ENCODE data around the gene BLACAT1. TPM values are rescaled to one million over a fixed set of nuclear protein-coding genes. Genes with fewer than 3 reads are reported as not detected.
"Not testable (repeated sequence)": the region's sequence is repeated elsewhere in the genome, so short reads cannot be mapped to it uniquely, and the experiment has no call there.

Gene BLACAT1
- total RNA-seq, 1 donor from 2014 or later, result not detected

DNA sequence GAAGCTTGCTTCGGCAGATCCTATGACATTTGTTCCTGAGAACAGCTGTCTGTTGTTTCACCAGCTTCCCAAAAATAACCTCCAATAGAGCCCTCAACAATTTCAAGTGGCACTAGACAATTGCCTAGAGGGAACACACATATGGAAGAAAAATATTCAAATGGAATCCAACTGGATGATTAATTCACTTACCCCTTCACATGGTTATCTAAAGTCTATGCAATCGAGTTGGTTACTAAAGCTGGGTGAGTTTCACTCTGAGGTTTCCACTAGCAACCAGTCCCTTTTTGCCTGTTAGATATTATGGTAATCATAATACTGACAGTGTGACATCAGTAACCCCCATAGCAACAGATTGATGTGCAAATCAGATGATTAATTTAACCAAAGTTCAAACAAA, 34.0 kb downstream of the BLACAT1 start, which contains the start of gene LEMD1:
Gene LEMD1, minus strand, starts transcription at position 259 of the 400 bp plus-strand sequence. CDS start 1,520 bp downstream, outside the sequence.
- DNase-seq (ENCODE audit: low spot score), result no peak

DNA sequence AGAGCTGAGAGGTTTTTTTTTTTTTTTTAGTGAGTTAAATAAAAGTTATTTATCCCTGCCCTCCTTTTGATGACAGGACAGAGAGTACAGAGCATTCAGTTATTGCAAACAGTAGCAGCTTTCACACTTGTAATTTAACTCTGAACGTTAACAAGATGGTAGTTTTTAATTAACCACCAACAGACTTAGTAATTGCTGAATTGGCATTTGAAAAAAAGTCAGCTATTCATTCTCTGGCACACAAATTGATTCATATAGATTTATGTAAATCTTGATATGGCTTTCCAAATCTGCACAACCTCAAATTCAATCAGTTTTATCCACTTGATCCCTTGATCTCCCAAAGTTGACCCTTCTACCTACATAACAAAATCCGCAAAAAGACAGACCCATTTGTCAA, 34.9 kb downstream of the BLACAT1 start:
- no peak for DNase-seq (ENCODE audit: low spot score)

DNA sequence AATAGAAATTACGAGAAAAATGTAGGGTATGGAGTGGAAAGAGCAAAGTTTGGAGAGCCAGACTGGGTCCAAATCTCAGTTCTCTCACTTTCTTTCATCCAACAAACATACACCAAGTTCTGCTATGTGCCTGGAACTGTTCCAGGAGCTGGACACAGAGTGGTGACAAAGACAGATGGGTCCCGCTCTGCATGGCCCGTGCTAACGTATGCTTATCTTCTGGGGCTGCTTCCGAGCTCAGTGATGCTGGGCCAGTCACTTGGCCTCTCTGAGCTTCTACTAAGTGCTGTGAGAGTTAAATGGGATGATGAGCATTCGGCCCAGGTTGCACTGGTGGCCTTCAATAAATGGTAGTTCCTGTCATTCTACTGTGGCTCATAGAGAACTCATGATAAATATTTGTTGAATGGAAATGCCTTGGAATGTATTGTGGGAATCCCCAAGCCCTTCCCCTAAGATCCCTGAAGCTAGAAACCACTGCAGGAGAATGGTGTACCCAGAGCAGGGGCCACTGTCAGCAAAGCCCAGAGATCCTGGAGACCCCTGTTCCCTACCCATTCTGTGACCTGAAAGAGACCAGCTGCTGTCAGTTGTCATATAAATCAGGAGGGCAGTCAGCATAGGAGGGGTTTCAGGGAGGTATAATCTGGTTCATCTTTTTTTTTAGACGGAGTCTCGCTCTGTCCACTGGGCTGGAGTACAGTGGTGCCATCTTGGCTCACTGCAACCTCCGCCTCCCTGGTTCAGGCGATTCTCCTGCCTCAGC, 37.8 kb downstream of the BLACAT1 start:
- no peak for DNase-seq (ENCODE audit: low spot score)

DNA sequence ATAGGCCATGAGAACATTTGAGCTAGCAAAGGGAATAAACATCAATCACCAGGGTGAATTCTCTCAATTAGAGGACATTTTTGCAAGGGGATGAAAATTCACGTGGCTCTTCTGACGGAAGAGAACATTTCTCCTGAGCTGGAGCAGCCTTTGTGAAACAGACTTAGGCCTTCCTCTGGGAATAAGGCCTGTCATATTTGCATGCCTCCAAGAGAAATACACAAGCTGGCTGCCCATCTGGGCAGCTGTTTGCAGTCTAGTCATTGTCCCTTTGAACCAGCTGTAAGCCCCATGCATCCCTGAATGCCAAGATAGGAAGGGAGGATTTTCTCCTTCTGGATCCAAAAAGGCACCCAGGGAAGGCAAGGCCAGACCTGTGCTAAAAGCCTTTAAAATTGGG, 39.5 kb downstream of the BLACAT1 start:
- no peak for DNase-seq (ENCODE audit: low spot score)

DNA sequence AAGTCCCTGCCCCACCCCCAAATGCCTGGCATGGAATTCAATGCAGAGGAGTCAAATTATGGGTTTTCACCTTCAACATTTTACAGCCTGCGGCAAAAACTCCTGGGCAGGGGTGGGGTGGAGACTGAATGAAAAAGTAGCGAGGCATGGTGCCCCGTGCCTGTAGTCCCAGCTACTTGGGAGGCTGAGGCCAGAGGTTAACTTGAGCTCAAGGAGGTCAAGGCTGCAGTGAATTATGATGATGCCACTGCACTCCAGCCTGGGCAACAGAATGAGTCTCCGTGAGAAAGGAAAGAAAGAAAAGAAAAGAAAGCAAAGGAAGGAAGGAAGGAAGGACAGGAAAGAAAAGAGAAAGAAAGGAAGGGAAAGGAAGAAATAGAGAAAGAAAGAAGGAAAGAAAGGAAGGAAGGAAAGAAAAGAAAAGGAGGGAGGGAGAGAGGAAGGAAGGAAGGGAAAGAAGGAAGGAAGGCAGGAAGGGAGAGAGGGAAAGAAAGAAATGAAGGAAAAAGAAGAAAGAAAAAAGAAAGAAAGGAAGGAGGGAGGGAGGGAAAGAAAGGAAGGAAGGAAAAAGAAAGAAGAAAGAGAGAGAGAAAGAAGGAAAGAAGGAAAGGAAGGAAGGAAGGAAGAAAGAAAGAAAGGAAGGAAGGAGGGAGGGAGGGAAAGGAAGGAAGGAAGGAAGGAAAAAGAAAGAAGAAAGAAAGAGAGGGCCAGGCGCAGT, 45.1 kb downstream of the BLACAT1 start:
- DNase-seq (ENCODE audit: low spot score), result no peak

DNA sequence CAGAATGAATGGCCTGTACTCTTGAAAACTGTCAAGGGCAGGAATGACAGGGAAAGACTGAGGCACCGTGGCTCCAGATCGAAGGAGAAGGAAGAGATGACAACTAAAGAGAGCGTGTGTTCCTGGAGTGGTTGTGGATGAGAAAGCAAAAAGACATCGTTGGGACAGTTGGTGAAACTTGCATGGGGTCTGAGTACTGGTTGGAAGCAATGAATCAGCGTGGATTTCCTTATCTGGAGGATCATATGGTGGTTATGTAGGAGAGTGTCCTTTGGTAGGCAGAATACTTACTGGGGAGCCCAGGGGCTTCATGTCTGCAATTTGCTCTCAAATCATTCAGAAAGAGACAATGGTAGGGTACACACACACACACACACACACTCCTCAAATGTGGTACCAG, 47.9 kb downstream of the BLACAT1 start:
- no peak for DNase-seq (ENCODE audit: low spot score)

DNA sequence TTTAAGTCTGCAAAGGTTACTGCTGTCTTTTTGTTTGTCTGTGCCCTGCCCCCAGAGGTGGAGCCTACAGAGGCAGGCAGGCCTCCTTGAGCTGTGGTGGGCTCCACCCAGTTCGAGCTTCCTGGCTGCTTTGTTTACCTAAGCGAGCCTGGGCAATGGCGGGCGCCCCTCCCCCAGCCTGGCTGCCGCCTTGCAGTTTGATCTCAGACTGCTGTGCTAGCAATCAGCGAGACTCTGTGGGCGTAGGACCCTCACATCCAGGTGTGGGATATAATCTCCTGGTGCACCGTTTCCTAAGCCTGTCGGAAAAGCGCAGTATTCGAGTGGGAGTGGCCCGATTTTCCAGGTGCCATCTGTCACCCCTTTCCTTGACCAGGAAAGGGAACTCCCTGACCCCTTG, 49.6 kb downstream of the BLACAT1 start:
- not testable (repeated sequence) for DNase-seq (ENCODE audit: low spot score)

Small RNAs within 50 kb of the gene (microRNA-seq; reads per million reads assigned to microRNA genes)
- 3.6 reads per million for gene MIR135B (ENCODE audit: borderline number of aligned reads)

Other genes starting within 250 kb of the BLACAT1 start
- gene DSTYK, start 244.3 kb downstream of the BLACAT1 start, total RNA-seq, result 8.5 TPM
- 1.1 TPM for gene TMCC2, start 228.1 kb downstream of the BLACAT1 start, total RNA-seq
- gene NUAK2, start 134.3 kb downstream of the BLACAT1 start, total RNA-seq, result 1.6 TPM
- not detected for gene KLHDC8A, start 99.1 kb downstream of the BLACAT1 start, total RNA-seq
- not detected for gene LEMD1, start 34.0 kb downstream of the BLACAT1 start, total RNA-seq
- 4.0 TPM for gene CDK18, start 48.6 kb upstream of the BLACAT1 start, total RNA-seq
- 70.2 TPM for gene ELK4, start 176.0 kb upstream of the BLACAT1 start, total RNA-seq
- 2.0 TPM for gene SLC45A3, start 224.5 kb upstream of the BLACAT1 start, total RNA-seq